Lower leg skin (tissue), 4 donors: ENCODE data around the gene MAPK4. TPM values are rescaled to one million over a fixed set of nuclear protein-coding genes. Genes with fewer than 3 reads are reported as not detected.
"Not testable (repeated sequence)": the region's sequence is repeated elsewhere in the genome, so short reads cannot be mapped to it uniquely, and the experiment has no call there.

ENCODE experiments used
- DNase-seq, 2 donors: peaks; one replicate each; pipeline ENCODE4 v3.0.0-alpha.2; 2019; ENCODE audit warnings: low spot score in 2 of 2
- H3K4me3 ChIP-seq: fragments of 200-600 bp; sonication (generic); 2 replicates; pipeline ENCODE4 v1.5.1; 2017; ENCODE audit warnings: mild to moderate bottlenecking, low read depth; ENCODE audit not compliant: poor library complexity, severe bottlenecking
- POLR2A ChIP-seq, 2 donors: fragments of 450-650 bp; IDR thresholded peaks; one replicate each; pipeline ENCODE4 v1.6.1; 2016 to 2017; ENCODE audit warnings: antibody characterized with exemption in 2 of 2, mild to moderate bottlenecking in 1 of 2, moderate library complexity in 1 of 2
- WGBS, 2 donors: methylation state at CpG; one replicate each; pipeline ENCODE4 v1.1.5; 2018; 5-methylcytosine and 5-hydroxymethylcytosine counted together
- intact Hi-C: fragments of 100-400 bp; cut with DNase I; formaldehyde crosslinking; loops from one replicate; pipeline ENCODE4 v1.15.0; 2023; ENCODE audit warnings: low total_unique reads
- total RNA-seq, 4 donors: library from RNA; depleted of rRNA; stranded (reverse); fragments of >200 nt; gene quantifications; one replicate each; pipeline ENCODE4 v1.1.0, GENCODE V29; 2016
- TF ChIP-seq, protein P1 (sequence below), 3 donors: fragments of 450-650 bp; IDR thresholded peaks; one replicate each; pipeline ENCODE4 v1.5.1; 2016; ENCODE audit warnings: antibody characterized with exemption in 3 of 3, mild to moderate bottlenecking in 3 of 3, moderate library complexity in 2 of 3

Gene MAPK4
- total RNA-seq, 4 donors from 2014 or later = 0.46 to 5.3 (median 2.5) TPM

DNA sequence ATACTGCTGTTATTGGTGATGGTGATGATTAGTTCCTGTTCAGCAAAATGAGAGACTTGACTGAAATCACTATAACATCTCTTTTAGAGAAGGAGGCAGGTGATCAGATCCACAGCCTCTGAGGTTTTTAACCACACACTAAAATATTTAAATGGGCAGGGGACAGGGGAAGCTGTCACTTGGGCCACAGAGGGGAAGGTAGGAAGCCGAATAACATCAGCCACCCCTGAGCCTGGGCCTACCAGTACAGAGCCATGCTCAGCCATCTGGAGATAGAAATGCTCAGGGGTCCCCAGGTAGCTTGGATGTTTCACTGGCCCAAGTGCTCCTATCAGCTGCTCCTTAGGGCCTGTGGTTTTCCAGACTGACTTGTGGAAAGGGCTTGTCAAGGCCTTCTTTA, 137.6 kb downstream of the MAPK4 start:
- no peak for DNase-seq
- 88 to 89% methylated on average over 1 of the region's 1 CpG for WGBS, 2 donors
- H3K4me3 ChIP-seq = no peak overlapping the region
- intact Hi-C loops = no loop called here
- TF ChIP-seq, protein P1, sequence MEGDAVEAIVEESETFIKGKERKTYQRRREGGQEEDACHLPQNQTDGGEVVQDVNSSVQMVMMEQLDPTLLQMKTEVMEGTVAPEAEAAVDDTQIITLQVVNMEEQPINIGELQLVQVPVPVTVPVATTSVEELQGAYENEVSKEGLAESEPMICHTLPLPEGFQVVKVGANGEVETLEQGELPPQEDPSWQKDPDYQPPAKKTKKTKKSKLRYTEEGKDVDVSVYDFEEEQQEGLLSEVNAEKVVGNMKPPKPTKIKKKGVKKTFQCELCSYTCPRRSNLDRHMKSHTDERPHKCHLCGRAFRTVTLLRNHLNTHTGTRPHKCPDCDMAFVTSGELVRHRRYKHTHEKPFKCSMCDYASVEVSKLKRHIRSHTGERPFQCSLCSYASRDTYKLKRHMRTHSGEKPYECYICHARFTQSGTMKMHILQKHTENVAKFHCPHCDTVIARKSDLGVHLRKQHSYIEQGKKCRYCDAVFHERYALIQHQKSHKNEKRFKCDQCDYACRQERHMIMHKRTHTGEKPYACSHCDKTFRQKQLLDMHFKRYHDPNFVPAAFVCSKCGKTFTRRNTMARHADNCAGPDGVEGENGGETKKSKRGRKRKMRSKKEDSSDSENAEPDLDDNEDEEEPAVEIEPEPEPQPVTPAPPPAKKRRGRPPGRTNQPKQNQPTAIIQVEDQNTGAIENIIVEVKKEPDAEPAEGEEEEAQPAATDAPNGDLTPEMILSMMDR (IDR thresholded peaks at IDR 0.05) = no peak
- no peak for TF ChIP-seq POLR2A (IDR thresholded peaks at IDR 0.05)

GRCh38 chr18:50700245-50701165, 140.6 kb downstream of the MAPK4 start:
- no peak overlapping the region for H3K4me3 ChIP-seq
- no peak for TF ChIP-seq POLR2A (IDR thresholded peaks at IDR 0.05)
- TF ChIP-seq, protein P1 (IDR thresholded peaks at IDR 0.05) = no peak
- DNase-seq = no peak
- 72 to 76% methylated on average over 9 of the region's 9 CpGs for WGBS, 2 donors
- intact Hi-C loops = no loop called here

- intact Hi-C loops = no loop called here
- TF ChIP-seq, protein P1 (IDR thresholded peaks at IDR 0.05) = no peak
- no peak for TF ChIP-seq POLR2A (IDR thresholded peaks at IDR 0.05)
- no peak for DNase-seq
- no peak overlapping the region for H3K4me3 ChIP-seq
- WGBS, 2 donors = 89% methylated on average over 4 of the region's 4 CpGs
Observed at GRCh38 chr18:50704357-50704940, 144.6 kb downstream of the MAPK4 start.

DNA sequence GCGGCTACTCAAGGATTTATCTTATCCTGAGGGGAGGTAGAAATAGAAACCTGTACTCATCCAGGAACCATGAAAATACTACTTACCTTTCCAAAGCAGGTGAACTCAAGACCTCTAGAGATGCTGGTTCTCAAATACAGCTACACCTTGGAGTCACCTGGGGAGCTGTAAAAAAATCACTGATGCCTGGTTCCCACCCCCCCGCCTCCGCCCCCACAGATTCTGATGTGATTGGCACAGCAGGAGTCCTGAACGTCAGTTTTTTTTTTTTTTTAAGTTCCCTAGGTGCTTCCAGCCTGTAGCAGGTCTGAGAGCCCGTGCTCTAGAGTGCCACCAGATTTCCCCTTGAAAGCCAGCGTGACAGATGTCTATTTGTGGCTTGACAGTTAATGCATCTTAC, 146.3 kb downstream of the MAPK4 start:
- 80% methylated on average over 6 of the region's 6 CpGs for WGBS, 2 donors
- intact Hi-C loops = no loop called here
- DNase-seq = no peak
- H3K4me3 ChIP-seq = no peak overlapping the region
- TF ChIP-seq, protein P1 (IDR thresholded peaks at IDR 0.05) = no peak
- no peak for TF ChIP-seq POLR2A (IDR thresholded peaks at IDR 0.05)

DNA sequence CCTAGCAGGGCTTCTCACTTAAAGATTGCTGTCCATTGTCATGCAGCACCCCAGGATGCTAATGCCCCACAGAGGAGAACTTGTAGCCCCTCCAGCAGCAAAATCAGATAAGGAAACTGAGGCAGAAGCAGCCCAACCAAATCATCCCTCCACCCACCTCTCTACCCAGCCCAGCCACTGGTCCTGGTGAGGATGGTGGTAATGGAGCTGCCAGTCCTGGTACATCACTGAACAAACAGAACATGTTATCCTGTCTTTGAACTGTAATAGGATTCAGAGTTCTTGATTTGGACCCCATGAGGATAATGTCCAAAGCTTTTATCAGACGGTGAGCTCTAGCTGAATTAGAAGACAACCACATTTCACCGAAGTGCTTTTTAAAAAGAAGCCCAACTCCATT, 146.8 kb downstream of the MAPK4 start:
- TF ChIP-seq, protein P1 (IDR thresholded peaks at IDR 0.05) = no peak
- H3K4me3 ChIP-seq = no peak overlapping the region
- intact Hi-C loops = no loop called here
- no peak for DNase-seq
- 91 to 95% methylated on average over 2 of the region's 2 CpGs for WGBS, 2 donors

- WGBS, 2 donors = 86 to 88% methylated on average over 7 of the region's 7 CpGs
- intact Hi-C loops, H3K4me3 ChIP-seq, DNase-seq: not testable (repeated sequence)
Observed at GRCh38 chr18:50707297-50707696, 147.4 kb downstream of the MAPK4 start.
